GM23248 (cell line): ENCODE data around the gene TLK1.

Experiments
- EZH2 ChIP-seq: fragments of 200-600 bp; sonication (generic); IDR thresholded peaks from 2 replicates; pipeline ENCODE4 v1.6.1; 2018; ENCODE audit warnings: antibody characterized with exemption, mild to moderate bottlenecking; ENCODE audit not compliant: insufficient read depth, poor library complexity, severe bottlenecking
- EZH2phosphoT487 ChIP-seq: fragments of 200-600 bp; sonication (generic); IDR thresholded peaks from 2 replicates; pipeline ENCODE4 v1.6.1; 2018; ENCODE audit warnings: antibody characterized with exemption, moderate library complexity, mild to moderate bottlenecking, low read depth; ENCODE audit not compliant: insufficient read depth

DNA sequence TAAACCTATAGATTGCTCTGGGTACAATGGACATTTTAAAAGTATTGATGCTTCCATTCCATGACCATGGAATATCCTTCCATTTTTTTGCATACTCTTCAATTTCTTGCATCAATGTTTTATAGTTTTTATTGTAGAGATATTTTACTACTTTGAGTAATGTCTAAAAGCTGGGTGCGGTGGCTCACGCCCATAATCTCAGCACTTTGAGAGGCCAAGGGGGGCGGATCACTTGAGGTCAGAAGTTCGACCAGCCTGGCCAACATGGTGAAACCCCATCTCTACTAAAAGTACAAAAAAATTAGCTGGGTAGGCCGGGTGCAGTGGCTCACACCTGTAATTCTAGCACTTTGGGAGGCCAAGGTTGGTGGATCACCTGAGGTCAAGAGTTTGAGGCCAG lies 88.5 kb downstream of the TLK1 start:
- TF ChIP-seq EZH2, result no peak
- TF ChIP-seq EZH2phosphoT487, result no peak
